ENCODE data around the gene HHIPL2. TPM values are rescaled to one million over a fixed set of nuclear protein-coding genes. Genes with fewer than 3 reads are reported as not detected.

The HHIPL2 gene
- polyA plus RNA-seq, 1 of the 3 experiments (the other 2 are of a cell fraction), result 0.21 TPM

- H3K79me2 ChIP-seq (ENCODE audit: insufficient read depth), result no peaks in the 10 kb centered on the region
- H4K20me1 ChIP-seq (ENCODE audit: insufficient read depth), result no peaks in the 10 kb centered on the region
- no peak for DNase-seq
- no peak overlapping the region for H3K9ac ChIP-seq
- no peak overlapping the region for H3K4me2 ChIP-seq
- no peak for TF ChIP-seq TEAD4 (IDR thresholded peaks at IDR 0.05; ENCODE audit: borderline replicate concordance, insufficient read depth)
- no peak for TF ChIP-seq GATA2 (CRISPR knock-in tag; IDR thresholded peaks at IDR 0.05)
- no peak for TF ChIP-seq JUND (IDR thresholded peaks at IDR 0.05)
- no peak for TF ChIP-seq FOXM1 (IDR thresholded peaks at IDR 0.05; ENCODE audit: low read depth)
- no peak for TF ChIP-seq MEF2A (IDR thresholded peaks at IDR 0.05; ENCODE audit: borderline replicate concordance, low read depth)
- TF ChIP-seq RXRA (IDR thresholded peaks at IDR 0.05; ENCODE audit: borderline replicate concordance, low read depth), result no peak
- TF ChIP-seq ZBTB33 (IDR thresholded peaks at IDR 0.05; ENCODE audit: borderline replicate concordance, low read depth), result no peak
- no peak for TF ChIP-seq CTCF (IDR thresholded peaks at IDR 0.05)
- no peak for TF ChIP-seq EZH2phosphoT487 (IDR thresholded peaks at IDR 0.05; ENCODE audit: borderline replicate concordance, low read depth)
- TF ChIP-seq EP300 (IDR thresholded peaks at IDR 0.05; ENCODE audit: borderline replicate concordance in 1 of 2, low read depth in 1 of 2, low read length in 1 of 2), result no peak
- TF ChIP-seq CHD2 (IDR thresholded peaks at IDR 0.05; ENCODE audit: low read length, partially characterized antibody), result no peak
- no peak overlapping the region for H3K27ac ChIP-seq (ENCODE audit: low read depth in 2 of 2, low read length in 1 of 2)
- H3K36me3 ChIP-seq (replicated peaks in 1 of 2; ENCODE audit: control insufficient read depth in 1 of 2, insufficient read depth in 2 of 2, low read length in 1 of 2), result no peaks in the 10 kb centered on the region
- no peaks in the 10 kb centered on the region for H3F3A ChIP-seq (replicated peaks; ENCODE audit: insufficient read depth)
- no peaks in the 10 kb centered on the region for H3K9me3 ChIP-seq
- no peak overlapping the region for H3K4me3 ChIP-seq (ENCODE audit: low read depth in 2 of 2, low read length in 1 of 2)
- H2AFZ ChIP-seq (ENCODE audit: low read depth), result no peak overlapping the region
- CTCF ChIA-PET, result interaction anchor here (1.4 to 2.6 kb wide), 2 partner anchors 15 to 130 kb away, joined by 4 to 7 read pairs; no protein-coding TSS in a partner anchor
- no peaks in the 10 kb centered on the region for H3K9me2 ChIP-seq
- peaks cover 0 to 5% of the 10 kb centered on the region in 2 experiments; a peak in 2 of 4 replicates for H3K4me1 ChIP-seq (ENCODE audit: control insufficient read depth in 1 of 2, insufficient read depth in 2 of 2, low read depth in 1 of 2, low read length in 1 of 2)
- WGBS (ENCODE audit: low lambda C conversion rate), result 65% methylated on average over 3 of the region's 3 CpGs
- H3K27me3 ChIP-seq (ENCODE audit: insufficient read depth), result no peaks in the 10 kb centered on the region
- POLR2A ChIA-PET, result no interaction called here
Observed at GRCh38 chr1:222594789-222595188, 46.9 kb upstream of the HHIPL2 start.

GRCh38 chr1:222592171-222592570, 44.3 kb upstream of the HHIPL2 start:
- TF ChIP-seq SMC3 (IDR thresholded peaks at IDR 0.05; ENCODE audit: low read depth, low read length) (no peak), USF2 (IDR thresholded peaks at IDR 0.05; ENCODE audit: borderline replicate concordance, low read depth, low read length) (no peak), GABPA (IDR thresholded peaks at IDR 0.05; ENCODE audit: low read depth) (no peak), TAF1 (IDR thresholded peaks at IDR 0.05; ENCODE audit: borderline replicate concordance, low read depth, low read length) (no peak), MEF2A (IDR thresholded peaks at IDR 0.05; ENCODE audit: borderline replicate concordance, low read depth) (no peak), TCF12 (IDR thresholded peaks at IDR 0.05) (no peak), SIN3A (IDR thresholded peaks at IDR 0.05; ENCODE audit: borderline replicate concordance, low read depth, low read length) (no peak), RAD21 (IDR thresholded peaks at IDR 0.05; ENCODE audit: low read length) (no peak), RXRA (IDR thresholded peaks at IDR 0.05; ENCODE audit: borderline replicate concordance, low read depth) (no peak), RFX5 (IDR thresholded peaks at IDR 0.05; ENCODE audit: low read length) (no peak), NFIC (IDR thresholded peaks at IDR 0.05; ENCODE audit: borderline replicate concordance) (no peak), TEAD4 (IDR thresholded peaks at IDR 0.05; ENCODE audit: borderline replicate concordance, insufficient read depth) (no peak)
- ChIA-PET CTCF (interaction anchor here (0.7 kb wide), 1 partner anchor 19 kb away, joined by 3 read pairs; no protein-coding TSS in a partner anchor), POLR2A (no interaction called here)
- Histone ChIP-seq H3K4me3 (ENCODE audit: low read depth in 2 of 2, low read length in 1 of 2) (no peak overlapping the region), H3K4me1 (ENCODE audit: control insufficient read depth in 1 of 2, insufficient read depth in 2 of 2, low read depth in 1 of 2, low read length in 1 of 2) (peaks cover 0 to 14% of the 10 kb centered on the region in 2 experiments; a peak in 3 of 4 replicates), H3K79me2 (ENCODE audit: insufficient read depth) (peaks cover 23% of the 10 kb centered on the region), H3K27me3 (ENCODE audit: insufficient read depth) (no peaks in the 10 kb centered on the region), H2AFZ (ENCODE audit: low read depth) (no peak overlapping the region), H3K36me3 (replicated peaks in 1 of 2; ENCODE audit: control insufficient read depth in 1 of 2, insufficient read depth in 2 of 2, low read length in 1 of 2) (peaks cover 2 to 4% of the 10 kb centered on the region in 2 experiments), H4K20me1 (ENCODE audit: insufficient read depth) (no peaks in the 10 kb centered on the region), H3K27ac (ENCODE audit: low read depth in 2 of 2, low read length in 1 of 2) (no peak overlapping the region), H3K9me2 (no peaks in the 10 kb centered on the region), H3K9me3 (no peaks in the 10 kb centered on the region), H3K9ac (no peak overlapping the region), H3F3A (replicated peaks; ENCODE audit: insufficient read depth) (no peaks in the 10 kb centered on the region), H3K4me2 (no peak overlapping the region)
- 86% methylated on average over 3 of the region's 3 CpGs for WGBS (ENCODE audit: low lambda C conversion rate)
- DNase-seq, result no peak

Data from SK-N-SH (cell line).